Lower leg skin (tissue), 4 donors: ENCODE data around the gene SPSB3. TPM values are rescaled to one million over a fixed set of nuclear protein-coding genes. Genes with fewer than 3 reads are reported as not detected.

Experiments
- DNase-seq, 2 donors: peaks; one replicate each; pipeline ENCODE4 v3.0.0-alpha.2; 2019; ENCODE audit warnings: low spot score in 2 of 2
- H3K4me3 ChIP-seq: fragments of 200-600 bp; sonication (generic); 2 replicates; pipeline ENCODE4 v1.5.1; 2017; ENCODE audit warnings: mild to moderate bottlenecking, low read depth; ENCODE audit not compliant: poor library complexity, severe bottlenecking
- POLR2A ChIP-seq, 2 donors: fragments of 450-650 bp; IDR thresholded peaks; one replicate each; pipeline ENCODE4 v1.6.1; 2016 to 2017; ENCODE audit warnings: antibody characterized with exemption in 2 of 2, mild to moderate bottlenecking in 1 of 2, moderate library complexity in 1 of 2
- WGBS, 2 donors: methylation state at CpG; one replicate each; pipeline ENCODE4 v1.1.5; 2018; 5-methylcytosine and 5-hydroxymethylcytosine counted together
- intact Hi-C: fragments of 100-400 bp; cut with DNase I; formaldehyde crosslinking; loops from one replicate; pipeline ENCODE4 v1.15.0; 2023; ENCODE audit warnings: low total_unique reads
- total RNA-seq, 4 donors: library from RNA; depleted of rRNA; stranded (reverse); fragments of >200 nt; gene quantifications; one replicate each; pipeline ENCODE4 v1.1.0, GENCODE V29; 2016
- TF ChIP-seq, protein P1 (sequence below), 3 donors: fragments of 450-650 bp; IDR thresholded peaks; one replicate each; pipeline ENCODE4 v1.5.1; 2016; ENCODE audit warnings: antibody characterized with exemption in 3 of 3, mild to moderate bottlenecking in 3 of 3, moderate library complexity in 2 of 3

Gene SPSB3
- total RNA-seq, 4 donors from 2014 or later, result 146 to 238 (median 172) TPM

DNA sequence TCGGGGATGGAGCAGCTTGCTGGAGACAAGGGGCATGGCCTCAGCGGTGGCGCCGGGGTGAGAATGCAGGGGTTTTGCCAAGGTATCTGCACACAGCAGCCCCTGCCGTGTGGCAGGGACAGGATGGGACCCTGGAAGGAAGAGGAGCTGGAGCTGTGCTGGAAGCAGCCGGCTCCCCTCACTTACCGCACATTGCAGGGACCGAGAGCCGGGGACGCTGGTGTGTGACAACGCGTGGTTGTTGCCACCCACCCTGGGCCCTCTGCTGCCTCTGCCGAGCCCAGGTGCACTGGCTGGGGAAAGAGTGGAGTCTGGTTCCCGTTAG, 3.4 kb upstream of the SPSB3 start:
- 90 to 93% methylated on average over 12 to 14 of the region's 14 CpGs for WGBS, 2 donors
- no peak overlapping the region for H3K4me3 ChIP-seq
- intact Hi-C loops, result no loop called here
- no peak for TF ChIP-seq POLR2A (IDR thresholded peaks at IDR 0.05)
- TF ChIP-seq, protein P1, sequence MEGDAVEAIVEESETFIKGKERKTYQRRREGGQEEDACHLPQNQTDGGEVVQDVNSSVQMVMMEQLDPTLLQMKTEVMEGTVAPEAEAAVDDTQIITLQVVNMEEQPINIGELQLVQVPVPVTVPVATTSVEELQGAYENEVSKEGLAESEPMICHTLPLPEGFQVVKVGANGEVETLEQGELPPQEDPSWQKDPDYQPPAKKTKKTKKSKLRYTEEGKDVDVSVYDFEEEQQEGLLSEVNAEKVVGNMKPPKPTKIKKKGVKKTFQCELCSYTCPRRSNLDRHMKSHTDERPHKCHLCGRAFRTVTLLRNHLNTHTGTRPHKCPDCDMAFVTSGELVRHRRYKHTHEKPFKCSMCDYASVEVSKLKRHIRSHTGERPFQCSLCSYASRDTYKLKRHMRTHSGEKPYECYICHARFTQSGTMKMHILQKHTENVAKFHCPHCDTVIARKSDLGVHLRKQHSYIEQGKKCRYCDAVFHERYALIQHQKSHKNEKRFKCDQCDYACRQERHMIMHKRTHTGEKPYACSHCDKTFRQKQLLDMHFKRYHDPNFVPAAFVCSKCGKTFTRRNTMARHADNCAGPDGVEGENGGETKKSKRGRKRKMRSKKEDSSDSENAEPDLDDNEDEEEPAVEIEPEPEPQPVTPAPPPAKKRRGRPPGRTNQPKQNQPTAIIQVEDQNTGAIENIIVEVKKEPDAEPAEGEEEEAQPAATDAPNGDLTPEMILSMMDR (IDR thresholded peaks at IDR 0.05), result no peak
- DNase-seq, result no peak

DNA sequence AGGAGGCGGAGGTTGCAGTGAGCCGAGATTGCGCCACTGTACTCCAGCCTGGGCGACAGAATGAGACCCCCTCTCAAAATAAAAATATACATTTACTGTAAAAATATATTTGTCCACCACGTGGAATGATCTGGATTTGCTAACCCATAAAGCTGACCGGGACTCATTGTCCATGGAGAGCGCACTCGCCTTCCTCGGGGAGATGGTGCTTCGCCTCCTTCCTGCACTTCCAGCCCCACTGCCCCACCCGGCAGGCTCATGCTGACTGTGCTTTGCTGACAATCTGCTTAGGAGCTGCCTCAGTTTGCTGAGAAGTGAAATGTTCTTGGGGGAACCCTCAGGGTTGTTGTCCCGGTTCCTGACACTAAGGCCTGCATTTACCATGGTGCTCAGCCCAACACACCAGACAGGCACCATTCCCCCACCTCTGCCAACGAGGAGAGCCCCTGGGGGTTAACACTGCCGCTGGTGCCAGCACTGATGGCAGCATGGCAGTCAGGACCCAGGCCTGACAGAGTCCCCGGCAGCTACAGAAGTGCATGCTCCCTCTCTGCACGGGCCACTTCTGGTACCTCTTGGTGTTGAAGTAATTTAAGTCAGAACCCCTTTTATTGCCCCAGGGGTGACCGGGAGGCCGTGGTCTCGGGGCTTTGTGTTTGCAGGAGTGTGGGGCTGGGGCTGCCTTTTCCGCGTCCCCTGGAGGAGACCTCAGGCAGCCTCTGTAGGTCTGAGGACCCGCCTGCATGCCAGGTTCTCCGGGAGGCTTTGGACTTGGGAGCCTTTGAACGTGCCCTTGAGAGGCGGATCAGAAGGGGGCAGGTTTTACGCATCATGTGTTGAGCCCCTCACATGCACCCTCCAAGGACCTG, 2.8 kb upstream of the SPSB3 start:
- intact Hi-C loops, result no loop called here
- 79 to 84% methylated on average over 26 of the region's 26 CpGs for WGBS, 2 donors
- no peak for DNase-seq
- TF ChIP-seq POLR2A (IDR thresholded peaks at IDR 0.05), result no peak
- TF ChIP-seq, protein P1 (IDR thresholded peaks at IDR 0.05), result no peak
- no peak overlapping the region for H3K4me3 ChIP-seq

DNA sequence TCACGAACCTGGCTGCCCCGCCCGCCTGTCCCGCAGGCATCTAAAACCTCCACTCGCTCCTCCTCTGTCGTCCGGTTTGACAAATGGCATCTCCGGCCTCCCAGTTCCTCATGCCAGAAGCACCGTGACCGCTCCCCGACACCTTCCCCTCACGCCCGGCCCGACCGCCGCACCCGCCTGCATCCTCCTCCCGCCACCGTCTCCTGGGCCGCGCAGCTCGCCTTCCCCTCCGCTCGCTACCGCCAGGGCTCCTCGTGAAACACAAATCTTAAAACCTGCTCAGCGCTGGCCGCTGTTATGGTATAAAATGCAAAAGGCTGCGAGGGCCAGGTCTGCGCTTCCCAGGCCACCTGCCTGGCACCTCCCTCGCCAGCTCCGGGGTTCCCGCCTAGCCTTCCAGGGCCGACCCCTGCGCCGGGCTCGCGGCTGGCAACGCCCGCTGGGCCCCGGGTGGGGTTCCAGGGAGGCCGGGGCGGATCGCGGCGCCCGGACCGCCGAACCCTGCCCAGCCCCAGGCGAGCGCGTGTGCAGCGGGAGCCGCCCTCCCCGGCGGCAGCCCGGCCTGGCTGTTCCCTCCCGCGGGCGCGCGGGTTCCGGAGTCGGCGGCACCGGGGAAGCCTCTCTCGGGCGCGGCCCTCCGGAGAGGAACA, 488 bp downstream of the SPSB3 start:
- 1% methylated on average over 30 to 47 of the region's 70 CpGs for WGBS, 2 donors
- no peak for TF ChIP-seq POLR2A (IDR thresholded peaks at IDR 0.05)
- TF ChIP-seq, protein P1 (IDR thresholded peaks at IDR 0.05), result no peak
- intact Hi-C loops, result no loop called here
- H3K4me3 ChIP-seq, result peak overlapping the region; percentile 59
- no peak for DNase-seq

DNA sequence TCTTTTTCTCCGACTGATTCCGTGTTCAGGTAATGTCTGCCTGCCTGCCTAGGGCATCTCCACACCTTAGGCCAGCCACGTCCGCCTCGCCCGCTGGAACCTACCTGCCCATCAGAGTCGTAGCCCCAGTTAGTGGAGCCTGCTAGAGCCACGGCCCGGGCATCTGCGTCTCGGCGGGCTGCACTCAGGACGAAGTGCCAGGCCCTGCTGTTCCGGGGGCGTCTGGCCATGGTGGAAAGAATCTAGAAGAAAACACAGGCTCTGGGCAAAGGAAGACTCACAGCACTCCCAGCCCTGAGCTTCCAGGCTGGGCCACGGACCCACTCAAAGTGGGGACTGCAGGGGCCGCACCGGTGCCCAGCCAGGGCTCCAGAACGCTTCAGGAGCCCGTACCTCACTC, 1.1 kb downstream of the SPSB3 start:
- no peak for TF ChIP-seq POLR2A (IDR thresholded peaks at IDR 0.05)
- TF ChIP-seq, protein P1 (IDR thresholded peaks at IDR 0.05), result no peak
- DNase-seq, result no peak
- intact Hi-C loops, result no loop called here
- 52 to 59% methylated on average over 8 to 20 of the region's 20 CpGs for WGBS, 2 donors
- no peak overlapping the region for H3K4me3 ChIP-seq

DNA sequence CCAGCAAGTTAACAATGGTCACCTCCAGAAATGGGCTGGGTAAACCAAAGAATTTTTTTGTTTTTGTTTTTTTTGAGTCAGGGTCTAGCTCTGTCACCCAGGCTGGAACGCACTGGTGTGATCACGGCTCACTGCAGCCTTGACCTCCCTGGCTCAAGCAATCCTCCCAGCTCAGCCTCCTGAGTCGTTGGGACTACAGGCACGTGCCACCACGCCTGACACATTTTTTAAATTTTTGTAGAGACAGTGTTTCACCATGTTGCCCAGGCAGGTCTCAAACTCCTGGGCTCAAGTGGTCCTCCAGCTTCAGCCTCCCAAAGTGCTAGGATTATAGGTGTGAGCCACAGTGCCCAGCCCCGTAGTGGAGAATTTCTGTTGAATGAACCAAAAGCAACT, 1.7 kb downstream of the SPSB3 start:
- no peak overlapping the region for H3K4me3 ChIP-seq
- intact Hi-C loops, result no loop called here
- DNase-seq, result no peak
- TF ChIP-seq, protein P1 (IDR thresholded peaks at IDR 0.05), result no peak
- no peak for TF ChIP-seq POLR2A (IDR thresholded peaks at IDR 0.05)
- WGBS, 2 donors, result 76 to 81% methylated on average over 6 of the region's 6 CpGs
